ENCODE measurements around the gene VPS26C.

The VPS26C gene

GRCh38 chr21:37200641-37201480 lies 66.3 kb downstream of the VPS26C start:
- no peak for DNase-seq

- DNase-seq = no peak
Observed at GRCh38 chr21:37199057-37199924, 67.8 kb downstream of the VPS26C start.

GRCh38 chr21:37197746-37198145 lies 69.4 kb downstream of the VPS26C start:
- DNase-seq = no peak

GRCh38 chr21:37196847-37197246 lies 70.3 kb downstream of the VPS26C start:
- DNase-seq = no peak

GRCh38 chr21:37195610-37196009 lies 71.5 kb downstream of the VPS26C start:
- no peak for DNase-seq

- no peak for DNase-seq
Observed at GRCh38 chr21:37195059-37195458, 72.1 kb downstream of the VPS26C start.

GRCh38 chr21:37193676-37194075 lies 73.5 kb downstream of the VPS26C start:
- no peak for DNase-seq

- DNase-seq = no peak
Observed at GRCh38 chr21:37193006-37193405, 74.1 kb downstream of the VPS26C start.

GRCh38 chr21:37192019-37192418 lies 75.1 kb downstream of the VPS26C start:
- no peak for DNase-seq

- no peak for DNase-seq
Observed at GRCh38 chr21:37188825-37189224, 78.3 kb downstream of the VPS26C start.

GRCh38 chr21:37186983-37187382 lies 80.2 kb downstream of the VPS26C start:
- DNase-seq = no peak

GRCh38 chr21:37184784-37185593 lies 82.1 kb downstream of the VPS26C start:
- DNase-seq = no peak

- DNase-seq = no peak
Observed at GRCh38 chr21:37183749-37184148, 83.4 kb downstream of the VPS26C start.

GRCh38 chr21:37182222-37182621 lies 84.9 kb downstream of the VPS26C start:
- DNase-seq = no peak

- no peak for DNase-seq
Observed at GRCh38 chr21:37181059-37181458, 86.1 kb downstream of the VPS26C start.

- DNase-seq = no peak
Observed at GRCh38 chr21:37176716-37177115, 90.4 kb downstream of the VPS26C start.

Data from hippocampal formation (tissue), 2 donors.